NCI-H2081 (cell line): ENCODE measurements around the gene ANKRD22.
A peak's percentile ranks its signal among the peaks of the same experiment; 100 is the strongest.

Experiments used
- DNase-seq, 2 experiments: peaks; one replicate each; lab custom pipeline; 2025; lab: John Stamatoyannopoulos, UW

Gene ANKRD22

GRCh38 chr10:88835096-88835909 lies 16.3 kb downstream of the ANKRD22 start:
- DNase-seq, result peak; percentile 67 to 73

- no peak for DNase-seq
These were observed 17.9 kb downstream of the ANKRD22 start for GRCh38 chr10:88833723-88834122.

- DNase-seq, result no peak
These were observed 18.5 kb downstream of the ANKRD22 start for GRCh38 chr10:88833156-88833555.

GRCh38 chr10:88832376-88832775 lies 19.3 kb downstream of the ANKRD22 start:
- no peak for DNase-seq

- DNase-seq, result no peak
These were observed 19.9 kb downstream of the ANKRD22 start for GRCh38 chr10:88831709-88832108.

- no peak for DNase-seq
These were observed 20.9 kb downstream of the ANKRD22 start for GRCh38 chr10:88830643-88831268.

GRCh38 chr10:88828310-88828709 lies 23.3 kb downstream of the ANKRD22 start:
- DNase-seq, result no peak

- DNase-seq, result no peak
These were observed 24.0 kb downstream of the ANKRD22 start for GRCh38 chr10:88827671-88828070.

- no peak for DNase-seq
These were observed 25.3 kb downstream of the ANKRD22 start for GRCh38 chr10:88826388-88826787.

- DNase-seq, result peak in 1 of 2 experiments; percentile 11
These were observed 30.8 kb downstream of the ANKRD22 start for GRCh38 chr10:88820748-88821401.

GRCh38 chr10:88819290-88819689 lies 32.4 kb downstream of the ANKRD22 start:
- DNase-seq, result no peak

GRCh38 chr10:88813200-88813599 lies 38.4 kb downstream of the ANKRD22 start:
- no peak for DNase-seq

GRCh38 chr10:88810196-88810961 lies 41.3 kb downstream of the ANKRD22 start:
- DNase-seq, result peak; percentile 37 to 69

- DNase-seq, result no peak
These were observed 42.0 kb downstream of the ANKRD22 start for GRCh38 chr10:88809621-88810020.

- no peak for DNase-seq
These were observed 45.7 kb downstream of the ANKRD22 start for GRCh38 chr10:88805924-88806323.

GRCh38 chr10:88805361-88805760 lies 46.3 kb downstream of the ANKRD22 start:
- DNase-seq, result no peak

GRCh38 chr10:88804083-88804812 lies 47.4 kb downstream of the ANKRD22 start:
- no peak for DNase-seq

GRCh38 chr10:88803641-88804040 lies 48.0 kb downstream of the ANKRD22 start:
- DNase-seq, result no peak

GRCh38 chr10:88802523-88803285 lies 48.9 kb downstream of the ANKRD22 start, which contains the start of gene LIPM:
LIPM (plus strand) TSS chr10:88802730; CDS start chr10:88802897, 167 bp downstream.
- no peak for DNase-seq
